22Rv1 (cell line): ENCODE data around the gene PFKFB4.

Experiments used
- H3K27ac ChIP-seq: fragments of 450-650 bp; 2 replicates; pipeline ENCODE4 v1.5.1; 2017
- ZFX ChIP-seq: fragments of 450-650 bp; IDR thresholded peaks from 2 replicates; pipeline ENCODE4 v1.6.1; 2017; ENCODE audit warnings: antibody characterized with exemption, borderline replicate concordance
- TF ChIP-seq, protein P1 (sequence below): fragments of 450-650 bp; IDR thresholded peaks from 2 replicates; pipeline ENCODE4 v1.5.1; 2017; ENCODE audit warnings: mild to moderate bottlenecking

Gene PFKFB4

GRCh38 chr3:48556796-48557626 is at the start of gene PFKFB4:
Gene PFKFB4 (minus strand): TSS chr3:48556803. CDS start chr3:48556777, 26 bp downstream.
- peak within 1 kb of the TSS; percentile 90 for H3K27ac ChIP-seq
- no peak for TF ChIP-seq ZFX
- TF ChIP-seq, protein P1, sequence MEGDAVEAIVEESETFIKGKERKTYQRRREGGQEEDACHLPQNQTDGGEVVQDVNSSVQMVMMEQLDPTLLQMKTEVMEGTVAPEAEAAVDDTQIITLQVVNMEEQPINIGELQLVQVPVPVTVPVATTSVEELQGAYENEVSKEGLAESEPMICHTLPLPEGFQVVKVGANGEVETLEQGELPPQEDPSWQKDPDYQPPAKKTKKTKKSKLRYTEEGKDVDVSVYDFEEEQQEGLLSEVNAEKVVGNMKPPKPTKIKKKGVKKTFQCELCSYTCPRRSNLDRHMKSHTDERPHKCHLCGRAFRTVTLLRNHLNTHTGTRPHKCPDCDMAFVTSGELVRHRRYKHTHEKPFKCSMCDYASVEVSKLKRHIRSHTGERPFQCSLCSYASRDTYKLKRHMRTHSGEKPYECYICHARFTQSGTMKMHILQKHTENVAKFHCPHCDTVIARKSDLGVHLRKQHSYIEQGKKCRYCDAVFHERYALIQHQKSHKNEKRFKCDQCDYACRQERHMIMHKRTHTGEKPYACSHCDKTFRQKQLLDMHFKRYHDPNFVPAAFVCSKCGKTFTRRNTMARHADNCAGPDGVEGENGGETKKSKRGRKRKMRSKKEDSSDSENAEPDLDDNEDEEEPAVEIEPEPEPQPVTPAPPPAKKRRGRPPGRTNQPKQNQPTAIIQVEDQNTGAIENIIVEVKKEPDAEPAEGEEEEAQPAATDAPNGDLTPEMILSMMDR, result no peak

DNA sequence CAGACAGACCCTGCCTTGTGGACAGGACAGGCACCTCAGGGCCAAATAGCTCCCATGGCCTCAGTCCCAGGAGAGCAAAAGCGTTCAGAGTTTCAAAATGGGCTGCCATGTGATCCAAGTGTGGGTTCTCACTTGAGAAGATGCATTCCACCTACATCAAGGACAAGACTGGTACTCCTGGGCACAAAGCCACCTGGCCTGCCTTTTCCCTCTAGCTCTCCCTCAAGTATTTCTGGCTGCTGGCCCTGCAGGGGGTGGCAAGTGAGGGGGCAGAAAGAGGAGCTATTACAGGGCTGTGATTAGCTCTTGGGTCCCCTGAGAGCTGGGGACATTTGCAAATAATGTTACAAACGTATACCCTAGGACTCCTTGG is 45.0 kb upstream of the PFKFB4 start:
- no peak for TF ChIP-seq ZFX
- TF ChIP-seq, protein P1, result no peak
- no peak overlapping the region for H3K27ac ChIP-seq

DNA sequence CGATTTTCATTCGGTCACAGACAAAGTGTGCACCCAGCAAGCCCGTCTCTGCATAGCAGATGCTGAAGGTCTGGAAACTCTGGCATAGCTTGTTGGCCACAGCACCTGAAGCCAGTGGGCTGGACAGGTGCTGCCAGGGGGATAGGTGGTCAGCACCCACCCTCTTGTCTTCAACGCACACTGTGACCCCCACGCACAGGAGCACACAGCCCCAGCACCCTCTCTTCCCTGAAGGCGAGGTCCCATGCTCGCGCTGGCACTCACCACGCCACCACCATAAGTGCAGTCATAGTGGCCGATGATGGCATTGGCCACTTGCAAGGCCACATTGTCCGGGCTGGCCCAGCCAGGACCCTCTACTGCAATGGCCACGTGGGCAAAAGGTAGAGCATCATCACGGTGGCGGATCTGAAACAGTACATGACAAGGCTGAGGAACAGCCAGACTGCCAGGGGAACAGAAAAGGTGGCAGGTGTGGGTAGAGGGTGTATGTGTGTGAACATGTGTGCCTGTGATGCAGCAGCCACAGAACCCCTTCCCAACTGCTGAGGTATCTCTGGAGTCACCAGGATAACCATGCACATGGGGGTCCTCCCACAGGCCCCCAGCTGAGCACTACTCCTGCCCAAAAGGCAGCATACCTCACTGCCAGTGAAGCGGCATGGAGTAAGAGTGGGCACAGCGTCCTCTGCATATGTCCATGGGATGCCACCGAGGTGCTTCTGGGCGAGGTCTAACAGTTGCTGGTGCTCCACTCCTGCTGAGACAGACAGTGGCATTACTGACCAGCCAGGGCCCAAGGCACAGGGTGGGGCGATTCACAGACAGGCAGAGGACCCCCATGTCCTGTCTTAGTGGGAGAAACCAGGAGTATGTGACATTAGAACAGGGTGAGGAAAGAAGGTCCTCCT is 44.4 kb upstream of the PFKFB4 start:
- H3K27ac ChIP-seq, result no peak overlapping the region
- TF ChIP-seq, protein P1, result no peak
- no peak for TF ChIP-seq ZFX

DNA sequence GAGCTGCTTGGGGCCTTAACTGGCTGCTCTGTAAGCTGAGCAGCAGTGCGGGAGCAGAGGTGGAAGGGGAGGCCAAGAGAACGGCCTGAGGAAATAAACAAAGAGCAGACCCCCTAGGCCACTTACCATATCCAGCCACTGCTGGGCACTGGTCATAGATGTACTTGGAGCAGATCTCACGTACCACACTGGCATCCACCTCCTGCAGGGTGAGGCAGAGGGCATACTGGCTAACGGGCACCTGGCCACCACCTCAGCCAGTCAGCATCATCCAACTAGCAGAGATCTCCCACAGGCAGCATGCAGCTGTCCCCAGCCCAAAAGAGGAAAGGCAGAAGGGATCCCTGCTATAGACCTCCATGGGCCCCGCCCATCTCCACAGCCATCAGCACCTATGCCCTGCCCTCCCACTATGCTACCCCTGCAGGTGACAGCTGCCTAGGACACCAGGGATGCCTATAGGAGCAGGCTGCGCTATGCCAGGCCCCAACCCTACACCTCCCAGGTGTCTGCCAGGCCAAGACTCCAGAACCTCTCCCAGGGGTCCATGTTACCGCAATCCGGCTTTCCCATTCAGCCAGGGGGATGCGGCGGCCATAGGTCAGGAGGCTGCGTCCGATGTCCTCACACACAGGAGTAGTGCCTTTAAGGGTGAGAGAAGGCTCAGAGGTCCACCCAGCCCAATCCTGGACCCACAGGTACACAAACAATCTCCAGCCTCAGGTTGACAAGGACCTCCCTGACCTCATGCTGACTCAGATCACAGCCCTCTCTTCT is 43.1 kb upstream of the PFKFB4 start:
- peak overlapping the region; percentile 67 for H3K27ac ChIP-seq

GRCh38 chr3:48599077-48599501 is 42.5 kb upstream of the PFKFB4 start:
- TF ChIP-seq ZFX, result no peak
- TF ChIP-seq, protein P1, result no peak
- H3K27ac ChIP-seq, result peak overlapping the region; percentile 67

More for the DNA sequence above, 43.1 kb upstream of the PFKFB4 start:
- TF ChIP-seq, protein P1, result no peak
- no peak for TF ChIP-seq ZFX

DNA sequence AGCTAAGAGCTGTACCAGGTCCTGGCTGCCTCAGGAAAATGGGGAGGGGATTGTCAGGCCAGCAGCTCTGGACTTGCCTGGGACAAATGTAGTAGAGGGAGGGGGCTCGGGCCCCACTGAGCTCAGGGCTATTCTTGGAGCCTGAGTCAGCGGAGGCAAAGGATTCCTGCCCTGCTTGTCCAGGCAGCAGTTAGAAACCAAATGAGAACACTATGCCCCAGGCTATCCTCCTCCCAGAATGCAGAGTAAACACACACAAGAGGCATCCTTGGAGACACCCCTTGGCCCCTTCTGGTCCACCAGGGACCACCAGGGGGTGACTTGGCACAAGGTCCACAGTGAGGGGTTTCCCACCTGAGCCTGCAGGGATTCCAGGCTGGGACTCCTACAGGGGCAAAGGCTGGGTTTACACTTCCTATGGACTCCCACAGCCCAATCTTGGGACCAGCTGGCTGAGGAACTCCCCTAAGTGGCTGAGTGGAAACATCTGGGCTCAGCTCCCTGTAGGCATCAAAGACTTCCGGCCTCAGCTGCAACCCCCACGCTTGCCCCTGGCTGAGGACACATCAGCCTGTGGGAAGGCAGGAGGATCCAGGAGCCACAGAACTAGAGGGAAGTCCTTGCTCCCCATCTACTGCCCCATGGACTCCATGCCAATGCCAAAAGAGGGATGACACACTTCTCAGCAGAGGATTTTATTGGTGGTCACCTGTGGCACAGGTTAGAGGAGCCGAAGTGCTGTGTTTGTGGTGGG is 41.9 kb upstream of the PFKFB4 start:
- peak overlapping the region; percentile 67 for H3K27ac ChIP-seq
- TF ChIP-seq ZFX, result no peak
- TF ChIP-seq, protein P1, result no peak
